GM21515 (cell line): ENCODE data around the gene SMIM27.
"Not testable (repeated sequence)": the region's sequence is repeated elsewhere in the genome, so short reads cannot be mapped to it uniquely, and the experiment has no call there.

Experiments used
- ATAC-seq: cut with Tn5 transposase; IDR thresholded peaks from one replicate; pipeline ENCODE4 v1.9.1; 2021; ENCODE audit not compliant: unreplicated experiment

SMIM27 gene

GRCh38 chr9:32596096-32596865 is 44.2 kb downstream of the SMIM27 start:
- ATAC-seq: no peak

GRCh38 chr9:32596936-32597335 is 44.8 kb downstream of the SMIM27 start:
- no peak for ATAC-seq

GRCh38 chr9:32599021-32599420 is 46.9 kb downstream of the SMIM27 start:
- ATAC-seq: not testable (repeated sequence)
